DOHH2 (cell line): ENCODE measurements around the gene EXOSC5.

Source experiments
- H3F3A ChIP-seq: fragments of 200-600 bp; sonication (generic), shearing (Covaris generic); 2 replicates; pipeline ENCODE4 v1.6.0; 2016; ENCODE audit warnings: antibody characterized with exemption, mild to moderate bottlenecking; ENCODE audit not compliant: control insufficient read depth, insufficient read depth
- H3K27ac ChIP-seq: fragments of 200-600 bp; sonication (generic); 2 replicates; pipeline ENCODE4 v1.5.1; 2014; ENCODE audit warnings: low read depth, mild to moderate bottlenecking, low read length, moderate library complexity
- H3K27me3 ChIP-seq: fragments of 200-600 bp; sonication (generic); 2 replicates; pipeline ENCODE4 v1.6.1; 2014; ENCODE audit warnings: mild to moderate bottlenecking, low read length, mixed read lengths; ENCODE audit not compliant: control insufficient read depth
- H3K36me3 ChIP-seq: fragments of 200-600 bp; sonication (generic); 2 replicates; pipeline ENCODE4 v1.6.1; 2014; ENCODE audit warnings: mild to moderate bottlenecking, low read length, moderate library complexity, mixed read lengths; ENCODE audit not compliant: control insufficient read depth
- H3K4me1 ChIP-seq: fragments of 200-600 bp; sonication (generic); 2 replicates; pipeline ENCODE4 v1.6.1; 2014; ENCODE audit warnings: mild to moderate bottlenecking, low read length, mixed read lengths; ENCODE audit not compliant: control insufficient read depth
- H3K4me2 ChIP-seq: fragments of 200-600 bp; sonication (generic); 2 replicates; pipeline ENCODE4 v1.6.0; 2014; ENCODE audit warnings: mild to moderate bottlenecking, low read length, moderate library complexity
- H3K4me3 ChIP-seq: fragments of 200-600 bp; sonication (generic); 2 replicates; pipeline ENCODE4 v1.5.1; 2014; ENCODE audit warnings: mild to moderate bottlenecking, low read length, mixed read lengths
- H3K79me2 ChIP-seq: fragments of 200-600 bp; sonication (generic); 2 replicates; pipeline ENCODE4 v1.6.1; 2014; ENCODE audit warnings: mild to moderate bottlenecking, low read length, mixed read lengths; ENCODE audit not compliant: control insufficient read depth
- H3K9me2 ChIP-seq: fragments of 200-600 bp; sonication (generic); replicated peaks from 2 replicates; pipeline ENCODE4 v1.6.1; 2014; ENCODE audit warnings: mild to moderate bottlenecking, low read length, mixed read lengths; ENCODE audit not compliant: control insufficient read depth
- H3K9me3 ChIP-seq: fragments of 200-600 bp; sonication (generic); 2 replicates; pipeline ENCODE4 v1.6.1; 2014; ENCODE audit warnings: antibody characterized with exemption, low read length, mixed read lengths; ENCODE audit not compliant: control insufficient read depth, insufficient read depth
- H4K20me1 ChIP-seq: fragments of 200-600 bp; sonication (generic); 2 replicates; pipeline ENCODE4 v1.6.0; 2014; ENCODE audit warnings: low read depth, mild to moderate bottlenecking, antibody characterized with exemption, low read length, moderate library complexity; ENCODE audit not compliant: control insufficient read depth, insufficient read depth
- EZH2phosphoT487 ChIP-seq: fragments of 200-600 bp; sonication (generic); IDR thresholded peaks from 2 replicates; pipeline ENCODE4 v1.6.1; 2017; ENCODE audit warnings: borderline replicate concordance, mild to moderate bottlenecking, antibody characterized with exemption, low read length, moderate library complexity, mixed read lengths
- TF ChIP-seq, protein P1 (sequence below): fragments of 200-600 bp; sonication (generic); IDR thresholded peaks from one replicate; pipeline ENCODE4 v1.5.1; 2014; ENCODE audit warnings: antibody characterized with exemption, mild to moderate bottlenecking, low read depth, low read length; ENCODE audit not compliant: poor library complexity, severe bottlenecking

EXOSC5 gene

DNA sequence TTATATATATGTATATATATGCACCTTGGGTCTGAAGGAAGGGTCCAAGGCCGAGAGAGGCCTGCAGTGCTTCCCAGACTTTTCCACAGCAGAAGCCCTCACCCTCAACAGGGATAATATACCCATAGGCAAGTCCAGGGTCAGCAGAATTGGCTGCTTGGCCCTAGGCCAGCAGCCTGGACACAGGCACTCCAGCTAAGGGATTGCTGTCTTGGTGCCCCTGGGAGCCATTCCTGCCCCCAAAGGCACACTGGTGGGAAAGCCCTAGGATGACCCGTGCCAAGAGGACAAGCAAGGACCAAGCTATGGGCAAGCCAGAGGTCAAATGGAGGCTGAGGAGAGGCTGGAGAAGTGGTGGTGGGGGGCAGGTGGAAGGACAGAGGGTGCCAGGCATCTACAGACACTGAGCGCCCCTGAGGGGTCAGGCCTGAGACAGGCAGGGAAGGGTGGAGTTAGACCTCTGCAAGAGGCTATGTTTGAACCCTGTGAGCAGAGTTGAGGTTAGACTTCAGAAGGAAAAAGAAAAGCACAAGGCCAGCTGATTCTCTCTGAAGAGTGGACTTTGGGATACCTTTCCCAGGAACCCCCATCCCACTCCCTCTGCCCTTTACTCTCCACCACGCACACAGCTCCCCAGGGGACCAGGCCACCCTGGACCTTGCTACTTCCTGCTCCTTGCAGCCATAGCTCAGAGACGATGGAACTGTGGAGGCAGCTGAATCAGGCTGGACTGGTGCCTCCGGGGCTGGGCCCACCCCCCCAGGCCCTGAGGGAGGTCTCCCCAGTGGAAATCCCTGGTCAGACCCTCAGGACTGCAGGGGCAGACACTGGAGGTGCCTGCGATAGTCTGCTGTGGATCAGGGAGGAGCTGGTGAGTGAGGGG is 45.6 kb upstream of the EXOSC5 start, which contains the start of gene ERICH4:
Gene ERICH4, plus strand, starts transcription at position 684 of the 883 bp plus-strand sequence. Its CDS starts 14 bp downstream, at position 698.
- peaks cover 25% of the 10 kb centered on the region for H3K4me1 ChIP-seq
- H3K27ac ChIP-seq, result no peak within 1 kb of the TSS
- no peaks in the 10 kb centered on the region for H3K9me2 ChIP-seq
- no peak within 1 kb of the TSS for H3K4me2 ChIP-seq
- no peak within 1 kb of the TSS for H3K4me3 ChIP-seq
- 0 out of 2 replicates have a peak, but pooled peaks cover 2% of the 10 kb centered on the region for H3F3A ChIP-seq
- H4K20me1 ChIP-seq, result no peaks in the 10 kb centered on the region
- H3K36me3 ChIP-seq, result peaks cover 5% of the 10 kb centered on the region; the same call in 1 of the 2 replicates
- TF ChIP-seq, protein P1, sequence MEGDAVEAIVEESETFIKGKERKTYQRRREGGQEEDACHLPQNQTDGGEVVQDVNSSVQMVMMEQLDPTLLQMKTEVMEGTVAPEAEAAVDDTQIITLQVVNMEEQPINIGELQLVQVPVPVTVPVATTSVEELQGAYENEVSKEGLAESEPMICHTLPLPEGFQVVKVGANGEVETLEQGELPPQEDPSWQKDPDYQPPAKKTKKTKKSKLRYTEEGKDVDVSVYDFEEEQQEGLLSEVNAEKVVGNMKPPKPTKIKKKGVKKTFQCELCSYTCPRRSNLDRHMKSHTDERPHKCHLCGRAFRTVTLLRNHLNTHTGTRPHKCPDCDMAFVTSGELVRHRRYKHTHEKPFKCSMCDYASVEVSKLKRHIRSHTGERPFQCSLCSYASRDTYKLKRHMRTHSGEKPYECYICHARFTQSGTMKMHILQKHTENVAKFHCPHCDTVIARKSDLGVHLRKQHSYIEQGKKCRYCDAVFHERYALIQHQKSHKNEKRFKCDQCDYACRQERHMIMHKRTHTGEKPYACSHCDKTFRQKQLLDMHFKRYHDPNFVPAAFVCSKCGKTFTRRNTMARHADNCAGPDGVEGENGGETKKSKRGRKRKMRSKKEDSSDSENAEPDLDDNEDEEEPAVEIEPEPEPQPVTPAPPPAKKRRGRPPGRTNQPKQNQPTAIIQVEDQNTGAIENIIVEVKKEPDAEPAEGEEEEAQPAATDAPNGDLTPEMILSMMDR, result no peak
- no peaks in the 10 kb centered on the region; the same call in 1 of the 2 replicates for H3K27me3 ChIP-seq
- peaks cover 17% of the 10 kb centered on the region for H3K79me2 ChIP-seq
- H3K9me3 ChIP-seq, result no peaks in the 10 kb centered on the region

DNA sequence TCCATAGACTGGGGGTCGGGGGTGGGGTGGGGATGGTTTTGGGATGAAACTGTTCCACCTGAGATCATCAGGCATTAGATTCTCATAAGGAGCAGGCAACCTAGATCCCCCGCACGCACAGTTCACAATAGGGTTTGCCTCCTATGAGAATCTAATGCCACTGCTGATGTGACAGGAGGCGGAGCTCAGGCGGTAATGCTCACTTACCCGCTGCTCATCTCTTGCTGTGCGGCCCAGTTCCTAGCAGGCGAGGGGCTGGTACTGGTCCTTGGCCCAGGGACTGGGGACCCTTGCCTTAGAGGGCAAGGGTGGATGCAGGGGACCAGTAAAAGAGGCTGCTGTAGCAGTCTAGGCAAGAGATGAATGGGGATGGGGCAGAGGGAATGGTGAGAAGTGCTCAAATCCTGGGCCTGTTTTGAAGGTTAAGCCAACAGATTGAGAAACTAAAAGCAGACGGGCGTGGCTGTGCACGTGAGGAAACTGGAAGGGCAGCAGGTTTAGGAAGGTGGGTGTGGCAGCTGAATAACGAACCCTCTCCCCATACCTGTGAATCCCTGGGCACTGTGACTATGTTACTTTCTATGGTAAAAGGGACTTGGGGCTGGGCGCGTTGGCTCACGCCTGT is 44.3 kb upstream of the EXOSC5 start:
- H4K20me1 ChIP-seq, result no peaks in the 10 kb centered on the region
- H3K79me2 ChIP-seq, result peaks cover 23% of the 10 kb centered on the region
- TF ChIP-seq EZH2phosphoT487, result no peak
- TF ChIP-seq, protein P1, result no peak
- H3K27ac ChIP-seq, result no peak overlapping the region
- no peaks in the 10 kb centered on the region for H3K9me3 ChIP-seq
- H3K4me2 ChIP-seq, result no peak overlapping the region
- H3K4me3 ChIP-seq, result no peak overlapping the region
- H3K36me3 ChIP-seq, result peaks cover 8% of the 10 kb centered on the region; the same call in 1 of the 2 replicates
- 0 out of 2 replicates have a peak, but pooled peaks cover 2% of the 10 kb centered on the region for H3F3A ChIP-seq
- peaks cover 25% of the 10 kb centered on the region for H3K4me1 ChIP-seq
- H3K9me2 ChIP-seq, result no peaks in the 10 kb centered on the region
- H3K27me3 ChIP-seq, result no peaks in the 10 kb centered on the region

DNA sequence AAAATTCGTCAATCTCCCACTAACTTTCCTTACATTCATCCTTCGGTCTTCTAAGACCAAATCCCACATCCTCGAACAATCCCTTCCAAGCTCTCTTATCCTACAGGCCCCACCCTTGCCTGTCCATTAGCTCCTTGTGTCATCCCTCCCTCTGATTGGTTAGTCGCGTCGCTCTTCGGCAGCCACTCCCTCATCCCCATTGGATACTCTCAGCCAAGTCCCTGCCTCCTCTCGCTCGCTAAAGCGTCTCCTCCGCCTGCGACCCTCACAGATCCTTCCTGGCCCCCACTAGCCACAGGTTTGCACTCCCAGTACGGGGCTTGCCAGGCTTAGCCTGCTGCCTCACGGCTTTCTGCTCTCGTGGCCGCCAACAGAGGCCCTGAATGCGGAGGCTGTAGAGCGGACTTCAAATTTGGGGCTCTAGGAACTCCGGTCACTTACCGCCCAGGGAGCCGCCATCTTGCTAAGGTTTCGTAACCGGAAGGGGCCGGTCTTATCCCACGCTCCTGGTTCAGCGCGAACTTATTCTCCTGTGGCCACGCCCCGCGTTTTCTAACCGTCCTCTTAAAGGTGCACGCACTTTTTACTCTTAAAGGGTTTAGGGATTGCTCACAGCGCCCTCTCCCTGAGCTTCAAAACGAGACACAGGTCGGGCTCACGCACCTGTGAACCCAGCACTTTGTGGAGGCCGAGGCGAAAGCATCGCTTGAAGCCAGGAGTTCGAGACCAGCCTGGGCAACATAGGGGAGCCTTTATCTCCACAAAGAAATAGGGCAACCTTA is 42.5 kb upstream of the EXOSC5 start, which contains the start of gene DMAC2:
Gene DMAC2, minus strand, starts transcription at position 472 of the 782 bp plus-strand sequence. Its CDS starts 13 bp downstream, at position 459.
- Histone ChIP-seq H3K9me3 (no peaks in the 10 kb centered on the region), H3K27ac (peak within 1 kb of the TSS; percentile 59), H3K4me2 (peak within 1 kb of the TSS; percentile 83), H3K4me3 (peak within 1 kb of the TSS; percentile 92), H4K20me1 (no peaks in the 10 kb centered on the region), H3K9me2 (no peaks in the 10 kb centered on the region), H3K27me3 (no peaks in the 10 kb centered on the region), H3K79me2 (peaks cover 24% of the 10 kb centered on the region), H3F3A (0 out of 2 replicates have a peak, but pooled peaks cover 2% of the 10 kb centered on the region), H3K36me3 (peaks cover 12% of the 10 kb centered on the region; the same call in 1 of the 2 replicates), H3K4me1 (peaks cover 25% of the 10 kb centered on the region)
- no peak for TF ChIP-seq EZH2phosphoT487
- TF ChIP-seq, protein P1, result peak; percentile 80
